Parathyroid adenoma (tissue), 2 donors: ENCODE data around the gene RAB3GAP1.
"Not testable (repeated sequence)": the region's sequence is repeated elsewhere in the genome, so short reads cannot be mapped to it uniquely, and the experiment has no call there.

ENCODE experiments used
- H2AFZ ChIP-seq: fragments of 300-600 bp; sonication (generic); one replicate; pipeline ENCODE4 v1.7.0; 2017; ENCODE audit warnings: antibody characterized with exemption, mild to moderate bottlenecking
- H3K27ac ChIP-seq: fragments of 300-600 bp; sonication (generic); one replicate; pipeline ENCODE4 v1.7.0; 2017
- H3K27me3 ChIP-seq: fragments of 300-600 bp; sonication (generic); one replicate; pipeline ENCODE4 v1.7.0; 2017; ENCODE audit warnings: low read length; ENCODE audit not compliant: control insufficient read depth, insufficient read depth
- H3K36me3 ChIP-seq: fragments of 300-600 bp; sonication (generic); one replicate; pipeline ENCODE4 v1.7.0; 2017; ENCODE audit warnings: low read length; ENCODE audit not compliant: control insufficient read depth, insufficient read depth
- H3K4me1 ChIP-seq: fragments of 300-600 bp; sonication (generic); one replicate; pipeline ENCODE4 v1.7.0; 2017; ENCODE audit warnings: control low read depth
- H3K4me2 ChIP-seq: fragments of 300-600 bp; sonication (generic); one replicate; pipeline ENCODE4 v1.7.0; 2017; ENCODE audit warnings: low read length
- H3K4me3 ChIP-seq: fragments of 300-600 bp; sonication (generic); one replicate; pipeline ENCODE4 v1.7.0; 2017; ENCODE audit warnings: low read depth, low read length
- H3K79me2 ChIP-seq: fragments of 300-600 bp; sonication (generic); one replicate; pipeline ENCODE4 v1.7.0; 2017; ENCODE audit warnings: control low read depth
- H3K9ac ChIP-seq: fragments of 300-600 bp; sonication (generic); one replicate; pipeline ENCODE4 v1.7.0; 2017; ENCODE audit warnings: mild to moderate bottlenecking
- H3K9me3 ChIP-seq: fragments of 300-600 bp; sonication (generic); one replicate; pipeline ENCODE4 v1.7.0; 2017; ENCODE audit warnings: low read length; ENCODE audit not compliant: control insufficient read depth
- CTCF ChIP-seq: fragments of 300-600 bp; sonication (generic); IDR thresholded peaks from one replicate; pipeline ENCODE4 v1.7.0; 2017; ENCODE audit warnings: antibody characterized with exemption, mild to moderate bottlenecking
- donor health status: primary hyperparathyroidism.

RAB3GAP1 gene

GRCh38 chr2:135076556-135076955 lies 24.5 kb downstream of the RAB3GAP1 start:
- Histone ChIP-seq H3K27me3 (no peaks in the 10 kb centered on the region), H3K4me2 (no peak overlapping the region), H3K36me3 (no peaks in the 10 kb centered on the region), H2AFZ (no peak overlapping the region), H3K9me3 (no peaks in the 10 kb centered on the region), H3K4me1 (no peaks in the 10 kb centered on the region), H3K27ac (no peak overlapping the region), H3K79me2 (peaks cover 55% of the 10 kb centered on the region), H3K4me3 (no peak overlapping the region), H3K9ac (no peak overlapping the region)
- TF ChIP-seq CTCF, result no peak

GRCh38 chr2:135078417-135078816 lies 26.3 kb downstream of the RAB3GAP1 start:
- Histone ChIP-seq H3K4me2 (no peak overlapping the region), H3K9ac (no peak overlapping the region), H3K4me1 (no peaks in the 10 kb centered on the region), H3K27ac (no peak overlapping the region), H3K27me3 (no peaks in the 10 kb centered on the region), H3K36me3 (no peaks in the 10 kb centered on the region), H3K79me2 (peaks cover 46% of the 10 kb centered on the region), H3K4me3 (no peak overlapping the region), H2AFZ (no peak overlapping the region), H3K9me3 (no peaks in the 10 kb centered on the region)
- TF ChIP-seq CTCF, result no peak

GRCh38 chr2:135086222-135086621 lies 34.1 kb downstream of the RAB3GAP1 start:
- Histone ChIP-seq H2AFZ (no peak overlapping the region), H3K4me1 (no peaks in the 10 kb centered on the region), H3K4me2 (no peak overlapping the region), H3K4me3 (no peak overlapping the region), H3K27me3 (no peaks in the 10 kb centered on the region), H3K9ac (no peak overlapping the region), H3K9me3 (no peaks in the 10 kb centered on the region), H3K79me2 (peaks cover 37% of the 10 kb centered on the region), H3K27ac (no peak overlapping the region), H3K36me3 (no peaks in the 10 kb centered on the region)
- no peak for TF ChIP-seq CTCF

GRCh38 chr2:135089597-135089996 lies 37.5 kb downstream of the RAB3GAP1 start:
- not testable (repeated sequence) for H3K4me2 ChIP-seq, H3K27ac ChIP-seq, H3K36me3 ChIP-seq, H3K4me1 ChIP-seq, H3K9me3 ChIP-seq, H3K27me3 ChIP-seq, H3K4me3 ChIP-seq, H2AFZ ChIP-seq, H3K9ac ChIP-seq
- H3K79me2 ChIP-seq, result peaks cover 26% of the 10 kb centered on the region

GRCh38 chr2:135091681-135092080 lies 39.6 kb downstream of the RAB3GAP1 start:
- no peak overlapping the region for H2AFZ ChIP-seq
- peaks cover 18% of the 10 kb centered on the region for H3K79me2 ChIP-seq
- no peak overlapping the region for H3K4me3 ChIP-seq
- no peaks in the 10 kb centered on the region for H3K36me3 ChIP-seq
- no peaks in the 10 kb centered on the region for H3K27me3 ChIP-seq
- no peak overlapping the region for H3K9ac ChIP-seq
- no peak for TF ChIP-seq CTCF
- no peaks in the 10 kb centered on the region for H3K9me3 ChIP-seq
- H3K27ac ChIP-seq, result no peak overlapping the region
- no peaks in the 10 kb centered on the region for H3K4me1 ChIP-seq
- no peak overlapping the region for H3K4me2 ChIP-seq
